Esophagus muscularis mucosa (tissue), 4 donors: Measurements from ENCODE around the gene USF1.

Experiments used
- EP300 ChIP-seq: sonication (generic); formaldehyde crosslinking; IDR thresholded peaks from one replicate; pipeline ENCODE4 v1.6.1; 2017; ENCODE audit warnings: antibody characterized with exemption
- POLR2A ChIP-seq: fragments of 450-650 bp; IDR thresholded peaks from one replicate; pipeline ENCODE4 v1.6.1; 2017; ENCODE audit warnings: antibody characterized with exemption, moderate library complexity, mild to moderate bottlenecking, low read depth
- POLR2AphosphoS5 ChIP-seq, 2 donors: sonication (generic); formaldehyde crosslinking; IDR thresholded peaks; one replicate each; pipeline ENCODE4 v1.6.1; 2017; ENCODE audit warnings: antibody characterized with exemption in 2 of 2
- TF ChIP-seq, protein P1 (sequence below), 3 experiments: fragments of 200-600 bp in 2 of 3; fragments of 450-650 bp in 1 of 3; sonication (generic) in 2 of 3; IDR thresholded peaks; one replicate each; pipeline ENCODE4 v1.5.1; 2017 to 2019; ENCODE audit warnings: antibody characterized with exemption in 3 of 3, mild to moderate bottlenecking in 2 of 3, moderate library complexity in 1 of 3

DNA sequence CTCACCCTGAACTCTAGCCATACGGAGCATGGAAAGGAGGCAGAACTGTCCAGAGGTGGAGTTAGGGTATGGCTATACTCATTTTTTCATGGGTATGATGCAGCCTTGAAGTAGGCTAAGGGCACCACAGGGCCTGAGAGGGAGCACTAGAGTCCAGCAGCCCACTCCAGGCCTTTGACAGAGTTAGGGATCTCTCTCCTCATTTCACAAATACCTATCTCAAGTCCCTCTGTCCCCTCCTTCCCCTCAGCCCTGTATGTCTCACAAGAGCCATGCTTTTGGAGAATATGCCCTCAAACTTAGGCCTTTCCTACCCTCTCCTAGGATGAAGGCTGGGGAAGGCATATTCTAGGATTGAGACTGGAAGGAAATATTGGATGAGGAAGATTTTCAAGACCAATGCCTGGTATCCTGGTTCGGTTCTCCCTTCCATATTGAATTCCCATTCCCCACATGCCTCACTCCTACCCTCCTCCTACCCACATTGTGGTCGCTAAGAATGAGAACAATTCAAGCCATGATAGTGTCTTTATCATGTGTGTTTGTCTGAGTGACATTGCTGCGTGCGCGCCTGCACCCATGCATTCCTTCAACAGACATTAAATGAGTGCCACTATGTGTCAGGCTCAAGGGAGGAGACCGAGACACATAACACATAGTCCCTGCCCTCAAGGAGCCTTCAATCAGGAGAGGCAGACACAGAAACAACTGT is 46.2 kb upstream of the USF1 start:
- TF ChIP-seq, protein P1, sequence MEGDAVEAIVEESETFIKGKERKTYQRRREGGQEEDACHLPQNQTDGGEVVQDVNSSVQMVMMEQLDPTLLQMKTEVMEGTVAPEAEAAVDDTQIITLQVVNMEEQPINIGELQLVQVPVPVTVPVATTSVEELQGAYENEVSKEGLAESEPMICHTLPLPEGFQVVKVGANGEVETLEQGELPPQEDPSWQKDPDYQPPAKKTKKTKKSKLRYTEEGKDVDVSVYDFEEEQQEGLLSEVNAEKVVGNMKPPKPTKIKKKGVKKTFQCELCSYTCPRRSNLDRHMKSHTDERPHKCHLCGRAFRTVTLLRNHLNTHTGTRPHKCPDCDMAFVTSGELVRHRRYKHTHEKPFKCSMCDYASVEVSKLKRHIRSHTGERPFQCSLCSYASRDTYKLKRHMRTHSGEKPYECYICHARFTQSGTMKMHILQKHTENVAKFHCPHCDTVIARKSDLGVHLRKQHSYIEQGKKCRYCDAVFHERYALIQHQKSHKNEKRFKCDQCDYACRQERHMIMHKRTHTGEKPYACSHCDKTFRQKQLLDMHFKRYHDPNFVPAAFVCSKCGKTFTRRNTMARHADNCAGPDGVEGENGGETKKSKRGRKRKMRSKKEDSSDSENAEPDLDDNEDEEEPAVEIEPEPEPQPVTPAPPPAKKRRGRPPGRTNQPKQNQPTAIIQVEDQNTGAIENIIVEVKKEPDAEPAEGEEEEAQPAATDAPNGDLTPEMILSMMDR (IDR thresholded peaks at IDR 0.05), result no peak
- TF ChIP-seq EP300, result no peak
- TF ChIP-seq POLR2A, result no peak
- no peak for TF ChIP-seq POLR2AphosphoS5 (IDR thresholded peaks at IDR 0.05)
